DND-41 (cell line): Measurements from ENCODE around the gene PRKAR1B.

Experiments used
- ATAC-seq: fragments of 200-7000 bp; cut with Tn5 transposase; 3 replicates; pipeline ENCODE4 v1.9.1; 2021; ENCODE audit warnings: low read depth; ENCODE audit not compliant: insufficient read depth
- DNase-seq: peaks from one replicate; pipeline ENCODE4 v3.0.0-alpha.2; 2020
- H2AFZ ChIP-seq: 2 replicates; pipeline ENCODE4 v1.6.0; 2012; ENCODE audit warnings: low read depth, low read length
- H3K27ac ChIP-seq: 2 replicates; pipeline ENCODE4 v1.5.1; 2012; ENCODE audit warnings: low read length, inconsistent platforms
- H3K27me3 ChIP-seq: fragments of 200-600 bp; sonication (generic); 2 replicates; pipeline ENCODE4 v1.6.0; 2012; ENCODE audit warnings: low read length, mild to moderate bottlenecking, inconsistent platforms; ENCODE audit not compliant: insufficient read depth, poor library complexity
- H3K36me3 ChIP-seq: 2 replicates; pipeline ENCODE4 v1.5.1; 2012; ENCODE audit warnings: low read length, inconsistent platforms; ENCODE audit not compliant: insufficient read depth
- H3K4me1 ChIP-seq: 2 replicates; pipeline ENCODE4 v1.5.1; 2012; ENCODE audit warnings: mild to moderate bottlenecking, low read length; ENCODE audit not compliant: insufficient read depth
- H3K4me2 ChIP-seq: 2 replicates; pipeline ENCODE4 v1.6.0; 2012; ENCODE audit warnings: mild to moderate bottlenecking, moderate library complexity, low read length, inconsistent platforms; ENCODE audit not compliant: insufficient read depth
- H3K4me3 ChIP-seq, 2 experiments: fragments of 200-600 bp in 1 of 2; shearing (Covaris generic) in 1 of 2; 2 replicates each; pipeline ENCODE4 v1.5.1; 2012 to 2016; ENCODE audit warnings: inconsistent platforms in 2 of 2, low read length in 2 of 2, mild to moderate bottlenecking in 2 of 2, low read depth in 1 of 2, moderate library complexity in 1 of 2
- H3K79me2 ChIP-seq: 2 replicates; pipeline ENCODE4 v1.6.0; 2012; ENCODE audit warnings: low read length, inconsistent platforms; ENCODE audit not compliant: insufficient read depth
- H3K9ac ChIP-seq: 2 replicates; pipeline ENCODE4 v1.6.0; 2012; ENCODE audit warnings: low read depth, mild to moderate bottlenecking, inconsistent platforms, low read length, moderate library complexity
- H3K9me3 ChIP-seq: 2 replicates; pipeline ENCODE4 v1.5.1; 2012; ENCODE audit warnings: low read length, moderate library complexity, mild to moderate bottlenecking, inconsistent platforms; ENCODE audit not compliant: insufficient read depth, severe bottlenecking
- H4K20me1 ChIP-seq: 2 replicates; pipeline ENCODE4 v1.6.0; 2012; ENCODE audit warnings: low read length; ENCODE audit not compliant: insufficient read depth
- CTCF ChIP-seq: IDR thresholded peaks from 2 replicates; pipeline ENCODE4 v1.5.1; 2012; ENCODE audit warnings: borderline replicate concordance, low read length, moderate library complexity, mild to moderate bottlenecking; ENCODE audit not compliant: poor library complexity, severe bottlenecking; ENCODE audit errors: extremely low read depth
- EZH2 ChIP-seq: IDR thresholded peaks from 3 replicates; pipeline ENCODE4 v1.6.1; 2012; ENCODE audit warnings: borderline replicate concordance, low read depth, mild to moderate bottlenecking, moderate library complexity, low read length, inconsistent platforms; ENCODE audit not compliant: severe bottlenecking

The PRKAR1B gene

GRCh38 chr7:609365-609764 lies 117.7 kb downstream of the PRKAR1B start:
- Histone ChIP-seq H3K4me1 (peaks cover 98% of the 10 kb centered on the region), H3K36me3 (peaks cover 41% of the 10 kb centered on the region), H3K27ac (peak overlapping the region; percentile 93), H3K9ac (peak overlapping the region; percentile 48), H3K9me3 (no peaks in the 10 kb centered on the region), H4K20me1 (peaks cover 5% of the 10 kb centered on the region; the same call in 1 of the 2 replicates), H3K27me3 (no peaks in the 10 kb centered on the region), H3K4me3 (peak overlapping the region in 1 of 2 experiments; percentile 38; a peak in 1 of 4 replicates), H3K79me2 (peaks cover 94% of the 10 kb centered on the region), H3K4me2 (peak overlapping the region; percentile 57), H2AFZ (no peak overlapping the region)
- TF ChIP-seq EZH2 (no peak), CTCF (no peak)
- peak; percentile 71 for DNase-seq
- ATAC-seq = peak; percentile 41

GRCh38 chr7:608954-609353 lies 118.1 kb downstream of the PRKAR1B start:
- ATAC-seq = peak; percentile 36
- H3K4me2 ChIP-seq = peak overlapping the region; percentile 57
- H3K4me3 ChIP-seq = no peak overlapping the region
- peaks cover 93% of the 10 kb centered on the region for H3K79me2 ChIP-seq
- no peak overlapping the region for H2AFZ ChIP-seq
- peaks cover 37% of the 10 kb centered on the region for H3K36me3 ChIP-seq
- H4K20me1 ChIP-seq = peaks cover 5% of the 10 kb centered on the region; the same call in 1 of the 2 replicates
- no peak for TF ChIP-seq CTCF
- no peak for TF ChIP-seq EZH2
- no peaks in the 10 kb centered on the region for H3K27me3 ChIP-seq
- H3K9me3 ChIP-seq = no peaks in the 10 kb centered on the region
- peaks cover 98% of the 10 kb centered on the region for H3K4me1 ChIP-seq
- DNase-seq = peak; percentile 68
- H3K9ac ChIP-seq = peak overlapping the region; percentile 48
- peak overlapping the region; percentile 93 for H3K27ac ChIP-seq

- peak overlapping the region; percentile 49 for H3K4me2 ChIP-seq
- H4K20me1 ChIP-seq = peaks cover 5% of the 10 kb centered on the region; the same call in 1 of the 2 replicates
- no peak for DNase-seq
- peak overlapping the region; percentile 48 for H3K9ac ChIP-seq
- H3K4me1 ChIP-seq = peaks cover 98% of the 10 kb centered on the region
- peak overlapping the region; percentile 89 for H3K27ac ChIP-seq
- peaks cover 37% of the 10 kb centered on the region for H3K36me3 ChIP-seq
- no peaks in the 10 kb centered on the region for H3K9me3 ChIP-seq
- H3K79me2 ChIP-seq = peaks cover 93% of the 10 kb centered on the region
- ATAC-seq = no peak
- no peak overlapping the region for H2AFZ ChIP-seq
- H3K27me3 ChIP-seq = no peaks in the 10 kb centered on the region
- TF ChIP-seq EZH2 = no peak
- no peak for TF ChIP-seq CTCF
- H3K4me3 ChIP-seq = peak overlapping the region in 1 of 2 experiments; percentile 28; a peak in 1 of 4 replicates
Observed at GRCh38 chr7:608361-608760, 118.7 kb downstream of the PRKAR1B start.

GRCh38 chr7:607938-608337 lies 119.1 kb downstream of the PRKAR1B start:
- H3K27me3 ChIP-seq = no peaks in the 10 kb centered on the region
- DNase-seq = peak; percentile 81
- H3K36me3 ChIP-seq = peaks cover 40% of the 10 kb centered on the region
- peak overlapping the region; percentile 48 for H3K9ac ChIP-seq
- ATAC-seq = peak; percentile 48
- peak overlapping the region; percentile 89 for H3K27ac ChIP-seq
- TF ChIP-seq CTCF = no peak
- no peak for TF ChIP-seq EZH2
- no peaks in the 10 kb centered on the region for H3K9me3 ChIP-seq
- peaks cover 99% of the 10 kb centered on the region for H3K4me1 ChIP-seq
- no peak overlapping the region for H2AFZ ChIP-seq
- no peak overlapping the region for H3K4me2 ChIP-seq
- H3K79me2 ChIP-seq = peaks cover 93% of the 10 kb centered on the region
- H3K4me3 ChIP-seq = no peak overlapping the region
- H4K20me1 ChIP-seq = peaks cover 5% of the 10 kb centered on the region; the same call in 1 of the 2 replicates
